HG03520 (cell line): ENCODE data around the gene COL19A1.
"Not testable (repeated sequence)": the region's sequence is repeated elsewhere in the genome, so short reads cannot be mapped to it uniquely, and the experiment has no call there.

ENCODE experiments used
- ATAC-seq: cut with Tn5 transposase; IDR thresholded peaks from one replicate; pipeline ENCODE4 v1.9.1; 2021; ENCODE audit warnings: mild to moderate bottlenecking, moderate library complexity; ENCODE audit not compliant: unreplicated experiment

The COL19A1 gene

DNA sequence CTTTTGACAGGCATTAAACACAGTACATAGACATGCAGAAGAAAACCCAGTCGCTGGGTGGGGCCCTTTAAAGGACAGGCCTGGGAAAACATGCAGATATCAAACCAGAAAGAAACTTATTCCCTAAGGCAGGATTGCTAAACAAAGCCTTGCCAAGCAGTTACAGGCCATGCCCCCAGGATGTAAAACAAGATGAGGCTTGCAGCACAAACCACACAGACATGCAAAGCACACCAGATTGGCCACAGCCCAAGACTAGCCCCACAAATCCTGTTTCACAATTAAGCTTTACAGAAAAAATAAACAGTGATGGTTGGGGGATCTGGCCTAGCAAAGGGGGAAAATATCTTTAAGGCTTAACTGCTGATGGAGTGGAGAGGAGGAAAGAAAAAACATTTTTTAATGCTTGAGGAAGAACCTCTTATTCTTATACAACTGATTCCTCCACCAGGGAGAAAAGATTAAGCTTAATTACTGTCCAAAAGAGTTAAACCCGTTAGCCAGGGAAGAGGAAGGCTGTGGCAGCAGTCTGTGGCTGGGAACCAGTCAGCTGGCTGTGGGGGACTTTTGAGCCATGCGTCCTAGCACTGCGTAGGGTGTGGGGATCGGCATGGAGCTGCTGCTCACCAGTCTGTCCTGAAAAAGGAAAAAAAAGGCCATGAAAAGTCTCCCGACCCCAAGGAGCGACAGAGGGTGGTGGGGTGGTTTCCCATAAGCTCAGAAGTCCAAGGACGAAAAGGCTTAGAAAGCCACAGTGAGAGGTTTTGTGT, 28.4 kb downstream of the COL19A1 start:
- ATAC-seq, result no peak

DNA sequence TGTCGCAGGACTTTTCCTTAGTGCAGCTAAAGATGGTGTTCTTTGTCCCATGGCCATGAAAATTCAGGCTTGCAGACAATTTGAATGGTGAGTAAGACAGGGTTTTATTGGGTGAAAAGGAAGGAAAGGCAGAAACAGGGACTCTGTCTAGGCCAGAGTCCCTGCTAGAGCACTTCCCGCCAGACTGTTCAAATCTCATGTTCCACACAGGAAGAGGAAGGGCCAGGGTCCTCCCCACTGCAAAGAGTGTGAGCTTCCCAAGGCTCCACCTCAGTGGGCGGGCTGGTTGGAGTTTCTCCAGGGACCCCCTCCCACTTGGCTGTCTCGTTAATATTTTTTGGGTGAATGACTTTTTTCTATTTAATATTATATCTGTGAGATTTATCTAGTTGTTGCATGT, 29.0 kb downstream of the COL19A1 start:
- ATAC-seq, result no peak

DNA sequence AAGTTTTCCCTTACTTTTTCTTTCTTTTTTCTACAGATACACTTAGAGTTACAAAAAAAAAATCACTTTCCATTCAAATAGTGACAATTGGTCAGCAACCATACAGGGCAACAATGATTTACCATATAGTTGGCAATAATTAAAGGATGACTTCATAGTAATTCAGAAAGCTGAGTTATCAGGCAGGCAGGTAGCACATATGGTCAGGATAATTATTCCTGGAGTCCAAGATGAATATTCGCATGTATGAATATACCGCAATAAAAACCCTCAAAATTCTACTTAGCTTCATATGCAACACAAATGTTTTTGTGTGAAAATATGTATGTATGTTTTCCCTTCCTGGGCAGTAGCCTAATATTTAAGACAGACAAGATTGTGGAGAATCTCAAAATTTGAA, 34.5 kb downstream of the COL19A1 start:
- ATAC-seq, result no peak

DNA sequence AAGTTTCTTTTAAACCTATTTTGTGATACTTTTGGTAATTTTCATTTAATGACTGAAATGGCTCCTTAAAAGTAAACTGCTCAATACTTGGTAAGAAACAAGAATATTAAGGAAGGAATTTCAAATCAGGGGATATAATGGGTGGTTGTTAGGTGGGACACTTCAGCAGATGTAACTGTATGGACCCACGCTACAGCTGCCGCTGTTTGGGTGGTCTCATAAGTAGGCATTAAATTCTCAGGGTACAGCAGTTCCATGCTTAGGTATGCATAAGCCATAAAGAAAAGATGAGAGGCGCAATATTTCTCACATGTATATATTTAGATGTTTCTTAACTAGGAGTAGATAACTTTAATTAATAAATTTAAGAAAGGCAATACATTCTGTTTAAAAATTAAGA, 35.0 kb downstream of the COL19A1 start:
- ATAC-seq, result no peak

DNA sequence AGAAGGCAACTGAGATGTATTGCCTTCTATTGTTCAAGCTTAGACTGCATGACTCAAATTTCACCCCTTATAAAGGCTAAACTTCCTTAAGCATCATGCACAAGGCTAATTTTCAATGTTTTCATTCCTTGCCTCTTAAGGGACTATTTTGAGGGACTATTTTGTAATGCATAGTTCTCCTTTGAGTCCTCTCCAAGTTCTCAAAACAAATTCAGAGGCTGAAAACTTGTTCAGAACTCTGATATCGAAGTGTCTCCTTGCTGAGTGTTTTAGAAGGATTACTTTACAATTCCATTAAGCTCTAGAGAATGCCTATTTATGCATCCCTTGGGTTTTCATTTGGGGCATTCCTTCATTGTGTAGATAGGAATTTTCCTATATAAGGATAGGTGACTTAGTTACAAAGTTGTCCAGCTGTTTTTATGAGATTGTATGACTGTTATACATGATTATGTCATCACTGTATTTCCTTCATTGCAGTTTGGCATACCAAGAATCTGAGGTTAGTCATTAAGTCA, 41.7 kb downstream of the COL19A1 start:
- ATAC-seq, result no peak

DNA sequence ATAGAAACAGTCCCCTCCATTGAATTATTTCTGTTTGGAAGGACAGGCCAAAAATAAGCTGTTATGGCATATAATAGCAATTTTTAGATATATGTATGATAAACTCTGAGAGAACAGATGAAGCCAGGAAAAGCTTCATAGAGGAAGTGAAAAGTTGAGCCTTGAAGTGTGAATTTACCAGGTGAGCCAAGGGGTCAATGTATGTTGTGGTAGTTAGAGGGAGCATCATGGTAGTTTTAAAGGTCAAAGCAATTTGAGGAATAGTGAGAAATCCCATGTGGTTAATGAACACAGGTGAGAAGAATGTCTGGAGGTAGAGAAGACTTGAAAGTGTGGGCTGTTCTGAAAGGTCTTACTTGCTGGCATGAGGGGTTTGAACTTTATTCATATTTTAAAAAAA, 47.0 kb downstream of the COL19A1 start:
- no peak for ATAC-seq

DNA sequence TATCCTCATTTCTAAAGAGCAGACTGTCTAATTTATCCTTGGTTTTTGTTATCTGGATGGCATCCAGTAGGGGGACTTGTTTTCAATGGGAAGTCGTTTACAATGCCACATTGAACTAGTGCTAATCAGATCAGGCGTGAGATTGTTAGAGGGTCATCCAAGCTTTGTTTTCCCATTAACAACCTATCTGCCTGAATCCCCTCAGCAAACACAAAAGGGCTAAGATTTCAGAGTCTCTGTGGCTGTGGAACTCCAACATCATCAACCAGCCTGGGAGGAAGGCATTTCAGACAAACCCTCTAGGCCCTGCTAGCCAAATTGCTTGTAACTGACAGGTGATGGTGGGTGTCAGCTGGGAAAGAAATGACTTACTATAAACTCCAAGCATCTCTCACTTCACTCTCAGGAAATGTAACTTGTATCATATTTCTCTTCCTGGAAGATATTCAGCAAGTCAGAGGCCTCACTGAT, 47.7 kb downstream of the COL19A1 start:
- ATAC-seq, result no peak

DNA sequence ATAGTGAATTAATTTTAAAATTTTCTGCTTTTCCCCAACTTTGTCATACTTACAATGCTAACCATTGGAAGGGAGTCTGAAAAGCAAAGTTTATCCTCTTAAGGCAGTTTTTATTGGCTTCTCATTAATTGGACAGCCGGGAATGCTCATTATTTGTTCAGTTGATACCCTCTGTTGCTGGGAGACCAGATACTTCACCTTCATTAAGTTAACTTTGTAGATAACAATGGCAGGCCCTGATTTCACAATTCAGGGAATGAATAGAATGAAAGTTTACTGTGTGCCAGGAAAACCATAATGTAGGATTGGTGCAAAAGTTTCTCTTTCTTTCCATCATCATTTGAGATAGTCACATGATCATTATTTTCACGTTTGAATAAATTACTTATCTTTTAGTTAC, 49.0 kb downstream of the COL19A1 start:
- no peak for ATAC-seq

DNA sequence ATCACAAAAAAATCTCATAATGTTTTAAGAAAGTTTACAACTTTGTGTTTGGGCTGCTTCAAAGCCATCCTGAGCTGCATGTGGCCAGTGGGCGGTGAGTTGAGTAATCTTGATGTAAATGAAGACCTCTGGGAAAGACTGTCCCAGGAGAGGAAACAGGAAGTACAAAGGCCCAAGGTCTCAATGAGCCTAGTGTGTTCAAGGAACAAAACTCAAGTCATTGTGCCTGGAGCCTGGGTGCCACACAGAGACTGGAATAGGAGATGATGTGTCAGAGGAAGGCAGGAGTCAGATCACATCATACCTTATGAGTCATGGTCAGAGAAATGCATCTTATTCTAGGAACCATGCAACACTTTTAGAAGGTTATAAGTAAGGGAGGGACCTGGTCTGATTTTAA, 51.5 kb downstream of the COL19A1 start:
- ATAC-seq, result no peak

DNA sequence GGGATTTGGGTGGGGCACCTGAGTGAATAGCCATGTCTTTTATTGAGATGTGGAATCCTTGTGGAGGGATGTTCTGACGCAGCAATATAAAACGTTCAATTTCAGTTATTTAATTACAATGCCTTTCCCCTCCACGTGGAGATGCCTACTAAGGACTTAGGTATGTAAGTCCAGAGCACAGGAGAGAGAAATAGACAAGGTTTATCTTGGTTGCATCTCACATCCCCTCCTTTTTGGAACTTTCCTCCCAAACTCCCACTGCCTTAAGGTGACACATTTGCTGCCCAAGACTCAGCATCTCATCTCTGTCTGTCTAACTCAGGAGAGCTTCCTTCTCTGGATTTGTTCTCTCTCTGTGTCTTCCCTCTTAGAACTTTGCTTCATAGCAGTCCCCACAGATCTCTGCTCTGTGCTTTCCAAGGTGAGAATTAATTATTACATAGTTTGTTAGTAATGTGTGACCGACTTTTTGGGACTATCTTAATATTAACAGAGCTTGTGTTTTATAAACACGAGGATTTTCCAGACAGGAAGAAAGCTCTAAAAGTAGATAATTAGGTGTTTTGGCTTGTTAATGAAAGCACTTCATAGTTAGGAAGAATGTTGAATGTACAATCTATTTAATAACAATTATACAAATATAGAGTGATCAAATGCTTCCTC, 52.6 kb downstream of the COL19A1 start:
- no peak for ATAC-seq

DNA sequence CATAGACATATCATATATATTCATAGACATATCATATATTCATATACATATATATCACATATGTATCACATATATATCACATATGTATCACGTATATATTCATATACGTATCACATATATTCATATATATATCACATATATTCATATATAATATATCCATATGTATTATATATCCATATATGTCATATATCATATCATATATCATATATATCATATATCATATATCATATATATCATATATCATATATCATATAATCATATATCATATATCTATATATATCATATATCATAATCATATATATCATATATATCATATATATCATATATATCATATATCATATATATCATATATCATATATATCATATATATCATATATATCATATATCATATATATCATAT, 54.7 kb downstream of the COL19A1 start:
- not testable (repeated sequence) for ATAC-seq

DNA sequence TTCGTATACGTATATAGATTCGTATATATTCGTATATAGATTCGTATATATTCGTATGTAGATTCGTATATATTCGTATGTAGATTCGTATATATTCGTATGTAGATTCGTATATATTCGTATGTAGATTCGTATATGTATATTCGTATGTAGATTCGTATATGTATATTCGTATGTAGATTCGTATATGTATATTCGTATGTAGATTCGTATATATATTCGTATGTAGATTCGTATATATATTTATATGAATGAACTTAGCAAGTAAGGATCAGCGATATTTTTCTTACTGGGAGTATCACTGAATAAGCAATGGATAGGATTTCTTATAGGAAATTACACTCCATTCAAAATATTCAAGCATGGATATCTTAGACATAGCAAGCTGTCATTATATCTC, 55.3 kb downstream of the COL19A1 start:
- ATAC-seq, result not testable (repeated sequence)

DNA sequence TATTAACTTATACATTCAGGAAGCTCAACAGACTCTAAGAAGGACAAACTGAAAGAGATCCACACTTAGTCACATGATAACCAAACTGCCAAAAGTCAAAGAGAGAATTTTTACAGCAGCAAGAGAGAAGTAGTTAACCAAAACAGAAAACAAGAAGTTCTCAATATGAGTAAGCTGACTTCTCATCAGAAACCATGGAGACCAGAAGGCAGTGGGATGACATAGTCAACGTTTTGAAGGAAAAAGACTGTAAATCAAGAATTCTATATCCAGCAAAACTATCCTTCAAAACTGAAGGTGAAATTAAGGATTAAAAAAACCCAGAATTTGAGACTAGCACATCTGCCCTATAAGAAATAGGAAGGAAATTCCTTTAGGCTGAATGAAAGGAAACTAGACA, 60.4 kb downstream of the COL19A1 start:
- ATAC-seq, result no peak

DNA sequence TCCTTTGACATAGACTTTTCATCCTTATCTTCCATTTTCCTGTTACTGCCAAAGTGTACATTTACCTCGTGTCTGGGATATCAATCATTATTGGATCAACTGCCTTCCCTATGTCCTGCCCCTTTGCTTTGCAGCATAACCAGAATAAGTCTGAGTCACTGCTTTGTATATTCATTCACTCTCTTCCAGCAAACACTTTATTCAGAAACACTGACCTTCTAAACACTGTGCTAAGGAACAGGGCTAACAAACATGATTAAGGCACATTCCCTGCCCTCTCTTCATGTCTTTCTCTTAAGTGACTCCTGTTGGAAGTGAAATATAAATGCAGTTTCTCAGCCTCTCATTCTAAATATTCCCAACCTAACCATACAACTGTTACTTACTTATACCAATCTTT, 66.9 kb downstream of the COL19A1 start:
- ATAC-seq, result no peak

DNA sequence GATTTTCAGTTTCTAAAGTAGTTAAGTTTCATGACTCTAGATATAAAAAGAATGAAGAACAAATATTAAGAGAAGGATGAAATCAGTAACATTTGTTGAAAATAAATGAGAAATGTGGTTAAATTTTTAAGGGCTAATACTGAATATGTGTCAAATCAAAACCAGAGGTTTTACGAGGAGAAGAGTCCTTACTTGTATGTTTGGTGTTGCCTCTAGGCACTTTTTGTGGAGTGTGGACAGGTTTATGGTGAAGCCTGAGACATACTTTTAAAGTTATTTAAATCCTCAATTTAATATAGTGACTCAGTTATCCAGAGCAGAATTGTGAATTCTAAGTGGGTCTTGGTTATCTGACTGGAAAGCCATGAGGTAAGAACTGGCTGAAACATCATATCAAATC, 68.7 kb downstream of the COL19A1 start:
- ATAC-seq, result no peak

DNA sequence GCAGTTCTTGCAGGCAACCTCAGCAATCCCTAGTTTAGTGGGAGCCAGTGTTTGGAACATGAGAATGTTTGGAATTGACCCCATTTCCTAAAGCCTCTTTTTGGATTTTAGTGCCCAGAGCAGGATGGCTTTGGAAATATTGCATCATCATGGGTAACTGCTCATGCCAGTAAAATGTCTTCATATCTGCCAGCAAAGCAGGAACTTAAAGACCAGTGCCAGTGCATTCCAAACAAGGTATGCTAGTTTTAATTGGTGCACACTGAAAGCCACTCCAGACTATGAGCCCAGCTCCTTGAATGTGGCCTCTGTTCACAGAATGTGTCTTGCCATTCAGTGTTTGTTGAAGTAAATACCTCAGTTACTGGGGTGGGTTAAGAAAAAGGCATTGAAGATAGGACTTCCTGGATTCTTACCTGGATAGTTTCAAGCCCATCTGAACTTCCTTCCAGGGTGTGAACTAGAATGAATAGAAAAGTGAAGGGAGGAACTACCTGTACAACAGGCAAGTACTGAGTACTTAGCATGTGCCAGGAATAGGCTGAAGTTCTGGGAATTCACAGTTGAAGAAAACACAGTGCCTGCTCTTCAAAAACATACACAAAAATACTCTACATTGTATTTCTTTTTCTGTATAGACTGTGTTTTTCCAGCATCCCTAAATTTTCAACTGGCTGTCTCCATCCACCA, 70.5 kb downstream of the COL19A1 start:
- no peak for ATAC-seq

DNA sequence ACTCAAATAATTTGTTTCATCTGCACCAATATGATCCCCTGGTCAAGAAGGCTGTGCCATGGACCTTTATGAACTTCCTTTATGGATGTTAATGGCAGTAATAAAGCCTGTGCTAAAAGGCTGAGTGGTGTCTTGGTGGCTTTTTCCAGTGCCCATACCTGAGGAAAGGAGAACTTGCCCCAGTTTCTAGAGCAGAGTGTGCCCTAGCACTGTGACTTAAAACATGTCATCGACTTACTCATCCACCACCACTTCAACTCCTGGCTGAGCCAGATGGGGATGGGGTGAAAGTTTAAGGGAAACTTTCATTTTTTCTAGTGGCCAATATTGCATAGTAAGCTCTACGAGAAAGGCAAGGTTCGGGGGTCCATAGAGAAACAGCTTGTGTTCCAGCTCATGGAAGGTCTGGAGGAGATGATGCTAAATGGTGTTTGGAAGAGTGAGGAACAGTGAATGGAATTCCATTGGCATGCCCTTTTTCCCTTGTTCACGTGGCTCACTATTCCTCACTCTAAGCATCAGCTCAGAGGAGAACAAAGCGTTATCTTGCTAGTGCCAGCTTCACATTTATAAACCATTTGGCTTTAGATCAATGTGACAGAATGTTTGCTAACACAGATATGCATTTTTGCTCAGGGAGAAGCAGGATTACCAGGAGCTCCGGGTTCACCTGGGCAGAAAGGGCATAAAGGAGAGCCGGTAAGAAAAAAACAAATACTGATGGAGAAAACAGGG, 71.2 kb downstream of the COL19A1 start:
- no peak for ATAC-seq

DNA sequence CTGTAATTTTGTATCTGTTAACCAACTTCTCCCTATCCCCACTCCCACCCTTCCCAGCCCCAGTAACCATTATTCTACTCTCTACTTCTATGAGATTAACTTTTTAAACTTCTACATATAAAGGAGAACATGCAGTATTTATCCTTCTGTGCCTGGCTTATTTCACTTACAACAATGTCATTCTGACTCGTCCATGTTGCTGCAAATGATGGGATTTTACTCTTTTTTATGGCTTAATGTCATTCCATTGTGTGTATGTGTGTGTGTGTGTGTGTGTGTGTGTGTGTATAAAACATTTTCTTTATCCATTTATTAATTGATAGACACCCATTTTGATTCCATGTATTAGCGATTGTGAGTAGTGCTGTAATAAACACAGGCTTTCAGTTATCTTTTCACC, 76.1 kb downstream of the COL19A1 start:
- ATAC-seq, result no peak

DNA sequence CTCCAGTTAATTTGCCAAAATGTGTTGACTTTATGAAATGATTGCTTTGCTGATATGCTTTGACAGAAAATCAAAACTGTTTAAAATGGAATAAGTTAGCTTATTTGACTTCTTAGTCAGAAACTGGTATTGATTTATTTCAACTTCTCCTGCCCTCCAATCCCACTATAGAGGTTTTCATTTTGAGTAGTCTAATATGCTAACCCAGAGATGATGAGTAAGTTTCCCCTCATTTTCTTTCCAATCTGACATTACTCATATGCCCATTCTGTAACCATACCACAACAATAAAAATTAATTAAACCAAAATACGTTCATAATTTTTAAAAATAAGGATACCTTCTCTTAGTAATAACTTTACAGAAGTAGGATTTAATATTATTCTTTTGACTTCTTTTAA, 78.8 kb downstream of the COL19A1 start:
- no peak for ATAC-seq

DNA sequence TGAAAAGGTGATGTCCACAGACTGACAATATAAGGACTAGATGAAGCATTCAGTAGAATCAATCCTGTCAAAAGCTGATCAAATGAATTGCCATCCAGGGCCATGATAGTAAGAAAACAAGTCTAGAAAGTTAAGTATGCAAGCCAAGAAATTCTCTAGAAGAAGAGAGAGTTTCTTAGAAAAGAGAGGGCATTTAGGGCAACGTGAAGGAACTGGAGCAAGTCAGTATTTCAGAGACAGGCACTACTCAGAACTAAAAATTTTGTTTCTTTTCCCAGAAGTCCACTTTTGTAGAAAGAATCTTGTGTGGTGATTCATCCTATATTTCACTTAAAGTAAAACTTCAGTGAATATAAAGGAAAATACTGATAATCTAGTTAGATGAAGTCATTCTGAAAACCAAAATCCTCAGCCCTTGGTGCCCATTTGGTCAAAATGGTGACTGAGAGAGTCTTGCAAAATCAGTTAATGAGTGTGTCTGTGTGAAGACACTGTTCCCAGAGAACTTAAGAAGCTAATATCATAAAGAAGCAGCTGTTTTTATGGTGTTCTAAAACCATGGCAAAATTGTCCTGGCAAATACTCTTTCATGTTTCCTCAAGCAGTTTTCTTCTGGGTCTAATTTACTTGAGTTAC, 82.2 kb downstream of the COL19A1 start:
- no peak for ATAC-seq

DNA sequence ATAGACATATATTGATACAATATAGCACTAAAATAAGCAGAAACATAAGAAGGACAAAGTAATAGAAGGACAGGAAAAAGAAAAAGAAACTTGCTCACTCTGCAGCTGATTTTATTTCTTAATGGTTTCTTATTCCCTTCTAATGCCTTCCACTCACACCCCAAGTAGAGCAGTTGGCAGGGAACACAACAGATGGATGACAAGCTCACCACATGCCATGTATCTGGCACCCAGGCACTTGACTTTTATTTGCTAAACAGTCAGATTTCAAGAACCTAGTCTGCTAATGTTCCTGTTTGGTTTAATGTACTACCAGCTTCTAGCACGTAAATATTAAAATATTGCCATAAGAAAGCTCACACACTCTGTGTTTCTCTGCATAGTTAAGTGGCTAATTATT, 87.1 kb downstream of the COL19A1 start:
- ATAC-seq, result no peak
